NT2/D1 (cell line): Measurements from ENCODE around the gene CCN2.

Source experiments
- DNase-seq: peaks from one replicate; pipeline ENCODE4 v3.0.0-alpha.2; 2011; ENCODE audit warnings: low read depth, low spot score
- H3K27me3 ChIP-seq: 2 replicates; pipeline ENCODE4 v1.6.0; 2011; ENCODE audit warnings: mild to moderate bottlenecking; ENCODE audit not compliant: insufficient read length, insufficient read depth
- H3K36me3 ChIP-seq: 2 replicates; pipeline ENCODE4 v1.6.1; 2011; ENCODE audit warnings: mild to moderate bottlenecking, low read length, mixed read lengths; ENCODE audit not compliant: insufficient read depth, insufficient read length
- H3K4me1 ChIP-seq: 2 replicates; pipeline ENCODE4 v1.5.1; 2011; ENCODE audit not compliant: insufficient read depth, insufficient read length
- H3K4me3 ChIP-seq: 2 replicates; pipeline ENCODE4 v1.5.1; 2011; ENCODE audit warnings: low read depth; ENCODE audit not compliant: insufficient read length
- H3K9ac ChIP-seq: 2 replicates; pipeline ENCODE4 v1.6.0; 2011; ENCODE audit warnings: low read depth; ENCODE audit not compliant: insufficient read length
- H3K9me3 ChIP-seq: 2 replicates; pipeline ENCODE4 v1.5.1; 2011; ENCODE audit warnings: mild to moderate bottlenecking, low read length; ENCODE audit not compliant: insufficient read depth
- SUZ12 ChIP-seq: IDR thresholded peaks from 2 replicates; pipeline ENCODE4 v1.6.1; 2011; ENCODE audit not compliant: insufficient read length, insufficient read depth; ENCODE audit errors: extremely low read depth
- YY1 ChIP-seq: IDR thresholded peaks from 2 replicates; pipeline ENCODE4 v1.6.1; 2011; ENCODE audit not compliant: insufficient read length, insufficient read depth
- ZNF274 ChIP-seq: IDR thresholded peaks from 2 replicates; pipeline ENCODE4 v1.6.1; 2011; ENCODE audit warnings: mild to moderate bottlenecking, low read depth, low read length

CCN2 gene

GRCh38 chr6:131960371-131961133, 9.4 kb upstream of the CCN2 start:
- Histone ChIP-seq H3K4me1 (no peaks in the 10 kb centered on the region), H3K27me3 (no peaks in the 10 kb centered on the region), H3K9ac (no peak overlapping the region), H3K36me3 (no peaks in the 10 kb centered on the region), H3K4me3 (no peak overlapping the region), H3K9me3 (no peaks in the 10 kb centered on the region)
- TF ChIP-seq ZNF274 (no peak), SUZ12 (no peak)
- no peak for DNase-seq

GRCh38 chr6:131958542-131959470, 7.6 kb upstream of the CCN2 start:
- Histone ChIP-seq H3K27me3 (no peaks in the 10 kb centered on the region), H3K4me1 (no peaks in the 10 kb centered on the region), H3K9me3 (no peaks in the 10 kb centered on the region), H3K9ac (no peak overlapping the region), H3K4me3 (no peak overlapping the region), H3K36me3 (no peaks in the 10 kb centered on the region)
- TF ChIP-seq ZNF274, result no peak
- DNase-seq, result no peak

GRCh38 chr6:131958095-131958494, 6.9 kb upstream of the CCN2 start:
- Histone ChIP-seq H3K4me1 (peaks cover 2% of the 10 kb centered on the region), H3K9me3 (no peaks in the 10 kb centered on the region), H3K4me3 (no peak overlapping the region), H3K9ac (no peak overlapping the region), H3K27me3 (no peaks in the 10 kb centered on the region), H3K36me3 (no peaks in the 10 kb centered on the region)
- no peak for TF ChIP-seq SUZ12
- TF ChIP-seq ZNF274, result no peak
- no peak for TF ChIP-seq YY1
- DNase-seq, result no peak

- Histone ChIP-seq H3K27me3 (no peaks in the 10 kb centered on the region), H3K4me3 (no peak overlapping the region), H3K4me1 (peaks cover 3% of the 10 kb centered on the region), H3K9me3 (peaks cover 5% of the 10 kb centered on the region; the same call in 1 of the 2 replicates), H3K36me3 (no peaks in the 10 kb centered on the region), H3K9ac (no peak overlapping the region)
- no peak for TF ChIP-seq YY1
- DNase-seq, result no peak
These were observed 4.7 kb upstream of the CCN2 start for GRCh38 chr6:131955876-131956275.

GRCh38 chr6:131955192-131955591, 4.0 kb upstream of the CCN2 start:
- Histone ChIP-seq H3K4me1 (peaks cover 4% of the 10 kb centered on the region), H3K9ac (no peak overlapping the region), H3K4me3 (no peak overlapping the region), H3K9me3 (peaks cover 5% of the 10 kb centered on the region; the same call in 1 of the 2 replicates), H3K36me3 (peaks cover 3% of the 10 kb centered on the region), H3K27me3 (no peaks in the 10 kb centered on the region)
- no peak for DNase-seq
- TF ChIP-seq SUZ12 (no peak), ZNF274 (no peak), YY1 (no peak)

- peaks cover 7% of the 10 kb centered on the region for H3K36me3 ChIP-seq
- H3K4me1 ChIP-seq, result peaks cover 8% of the 10 kb centered on the region
- H3K9me3 ChIP-seq, result peaks cover 8% of the 10 kb centered on the region; the same call in 1 of the 2 replicates
- H3K4me3 ChIP-seq, result no peak overlapping the region
- TF ChIP-seq YY1, result no peak
- TF ChIP-seq ZNF274, result no peak
- no peak for TF ChIP-seq SUZ12
- no peaks in the 10 kb centered on the region for H3K27me3 ChIP-seq
- H3K9ac ChIP-seq, result no peak overlapping the region
- DNase-seq, result no peak
These were observed 3.6 kb upstream of the CCN2 start for GRCh38 chr6:131954775-131955107.

- DNase-seq, result no peak
- Histone ChIP-seq H3K9me3 (peaks cover 13% of the 10 kb centered on the region; the same call in 1 of the 2 replicates), H3K4me1 (peaks cover 10% of the 10 kb centered on the region), H3K4me3 (no peak overlapping the region), H3K9ac (no peak overlapping the region), H3K27me3 (no peaks in the 10 kb centered on the region), H3K36me3 (peaks cover 12% of the 10 kb centered on the region)
- TF ChIP-seq YY1 (no peak), ZNF274 (no peak)
These were observed 3.0 kb upstream of the CCN2 start for GRCh38 chr6:131954059-131954774.
